H1 (cell line): ENCODE results near the gene TPRA1. TPM values are rescaled to one million over a fixed set of nuclear protein-coding genes. Genes with fewer than 3 reads are reported as not detected.

Experiments used
- CTCF ChIA-PET: fragments of 300-600 bp; sonication (Branson Sonifier 250); formaldehyde crosslinking; loops from one replicate; lab custom pipeline; 2021; ENCODE audit not compliant: partially characterized antibody; lab: Charles Lee
- POLR2A ChIA-PET: fragments of 300-600 bp; sonication (Branson Sonifier 250); formaldehyde crosslinking; loops from one replicate; lab custom pipeline; 2021; ENCODE audit warnings: inconsistent platforms; ENCODE audit not compliant: partially characterized antibody; lab: Charles Lee
- DNase-seq, 2 experiments: peaks; one replicate each; pipeline versions ENCODE4 v3.0.0 to v3.0.0-alpha.2; 2010 to 2022; ENCODE audit warnings: low spot score in 2 of 2, low read depth in 1 of 2, mixed read lengths in 1 of 2
- FAIRE-seq: peaks from 2 replicates; lab custom pipeline; 2011; peaks lifted over from hg19 to GRCh38; lab: Jason Lieb, UNC
- H2AFZ ChIP-seq: 2 replicates; pipeline ENCODE4 v1.8.1; 2012; ENCODE audit warnings: low read length, inconsistent platforms
- H2AK5ac ChIP-seq: 2 replicates; pipeline ENCODE4 v1.6.1; 2013; ENCODE audit warnings: low read depth, low read length
- H2BK120ac ChIP-seq: replicated peaks from 2 replicates; pipeline ENCODE3; 2013; ENCODE audit warnings: low read depth, low read length, inconsistent platforms
- H2BK12ac ChIP-seq: 2 replicates; pipeline ENCODE4 v1.6.1; 2013; ENCODE audit warnings: low read depth, low read length
- H2BK15ac ChIP-seq: 2 replicates; pipeline ENCODE4 v1.6.1; 2013; ENCODE audit warnings: low read length
- H2BK20ac ChIP-seq: 2 replicates; pipeline ENCODE4 v1.6.1; 2013; ENCODE audit warnings: low read length
- H2BK5ac ChIP-seq: 2 replicates; pipeline ENCODE4 v1.6.1; 2013; ENCODE audit warnings: low read depth, low read length
- H3K14ac ChIP-seq: 2 replicates; pipeline ENCODE4 v1.6.1; 2013; ENCODE audit warnings: inconsistent platforms; ENCODE audit not compliant: insufficient read length
- H3K18ac ChIP-seq: 2 replicates; pipeline ENCODE4 v1.6.1; 2013; ENCODE audit warnings: low read length; ENCODE audit errors: extremely low read depth
- H3K23ac ChIP-seq: 2 replicates; pipeline ENCODE4 v1.6.1; 2013; ENCODE audit warnings: inconsistent platforms; ENCODE audit not compliant: insufficient read length
- H3K23me2 ChIP-seq: 2 replicates; pipeline ENCODE4 v1.6.1; 2013; ENCODE audit warnings: low read depth, low read length
- H3K27ac ChIP-seq: 2 replicates; pipeline ENCODE4 v1.6.1; 2011; ENCODE audit warnings: low read depth, low read length, inconsistent platforms
- H3K27me3 ChIP-seq, 4 experiments: replicated peaks in 1 of 4; 1 replicate in 1 of 4; 2 replicates in 3 of 4; pipeline versions ENCODE4 v1.6.1 to v1.8.1; 2011 to 2013; ENCODE audit warnings: low read length in 3 of 4, mild to moderate bottlenecking in 3 of 4, inconsistent platforms in 2 of 4, mixed read lengths in 2 of 4, moderate library complexity in 1 of 4; ENCODE audit not compliant: control insufficient read depth in 3 of 4, insufficient read depth in 3 of 4; ENCODE audit errors: extremely low read depth in 1 of 4
- H3K36me3 ChIP-seq, 4 experiments: 2 replicates each; pipeline versions ENCODE4 v1.6.1 to v1.8.1; 2011 to 2013; ENCODE audit warnings: mild to moderate bottlenecking in 4 of 4, low read length in 3 of 4, moderate library complexity in 2 of 4, control low read depth in 1 of 4, inconsistent platforms in 1 of 4; ENCODE audit not compliant: insufficient read depth in 4 of 4, control insufficient read depth in 2 of 4
- H3K4ac ChIP-seq: replicated peaks from 2 replicates; pipeline ENCODE3; 2013; ENCODE audit warnings: low read length, low read depth, mixed read lengths, inconsistent platforms; ENCODE audit not compliant: insufficient read length
- H3K4me1 ChIP-seq, 4 experiments: replicated peaks in 1 of 4; 1 replicate in 1 of 4; 2 replicates in 3 of 4; pipeline versions ENCODE4 v1.6.1 to v1.8.1; 2011 to 2013; ENCODE audit warnings: low read length in 3 of 4, inconsistent platforms in 2 of 4, mixed read lengths in 1 of 4; ENCODE audit not compliant: insufficient read depth in 4 of 4, control insufficient read depth in 3 of 4
- H3K4me2 ChIP-seq, 2 experiments: 2 replicates each; pipeline versions ENCODE4 v1.6.1 to v1.8.1; 2011 to 2013; ENCODE audit warnings: low read depth in 2 of 2, low read length in 2 of 2, control low read depth in 1 of 2, inconsistent platforms in 1 of 2, mild to moderate bottlenecking in 1 of 2; ENCODE audit not compliant: insufficient read depth in 1 of 2
- H3K4me3 ChIP-seq, 4 experiments: fragments of 200-600, 300-600 bp in 1 of 4; sonication (generic), shearing (Covaris generic), sonication (Bioruptor Twin) in 1 of 4; 2 replicates each; pipeline versions ENCODE4 v1.5.1 to v1.8.1; 2011 to 2016; ENCODE audit warnings: low read length in 4 of 4, low read depth in 3 of 4, control low read depth in 2 of 4, inconsistent platforms in 2 of 4, mild to moderate bottlenecking in 2 of 4, mixed read lengths in 1 of 4, moderate library complexity in 1 of 4; ENCODE audit not compliant: insufficient read depth in 2 of 4; ENCODE audit errors: extremely low read depth in 1 of 4
- H3K56ac ChIP-seq: replicated peaks from 2 replicates; pipeline ENCODE3; 2013; ENCODE audit warnings: low read depth, mild to moderate bottlenecking, mixed read lengths, low read length, inconsistent platforms; ENCODE audit not compliant: insufficient read length
- H3K79me1 ChIP-seq: 2 replicates; pipeline ENCODE4 v1.6.1; 2013; ENCODE audit warnings: low read depth, low read length, control low read depth
- H3K79me2 ChIP-seq, 2 experiments: 2 replicates each; pipeline versions ENCODE4 v1.6.1 to v1.8.1; 2012 to 2013; ENCODE audit warnings: low read length in 2 of 2, mild to moderate bottlenecking in 2 of 2, inconsistent platforms in 1 of 2; ENCODE audit not compliant: insufficient read depth in 2 of 2, control insufficient read depth in 1 of 2
- H3K9ac ChIP-seq, 4 experiments: replicated peaks in 1 of 4; 1 replicate in 1 of 4; 2 replicates in 3 of 4; pipeline versions ENCODE4 v1.6.1 to v1.8.1; 2011 to 2013; ENCODE audit warnings: low read depth in 3 of 4, low read length in 3 of 4, control low read depth in 2 of 4, mild to moderate bottlenecking in 2 of 4, moderate library complexity in 2 of 4, inconsistent platforms in 1 of 4; ENCODE audit errors: extremely low read depth in 1 of 4
- H3K9me3 ChIP-seq, 2 experiments: 2 replicates each; pipeline versions ENCODE4 v1.6.1 to v1.8.1; 2012 to 2013; ENCODE audit warnings: mild to moderate bottlenecking in 2 of 2, moderate library complexity in 2 of 2, control low read depth in 1 of 2, inconsistent platforms in 1 of 2, low read depth in 1 of 2, low read length in 1 of 2, mixed read lengths in 1 of 2; ENCODE audit not compliant: insufficient read depth in 2 of 2
- H4K20me1 ChIP-seq, 2 experiments: replicated peaks in 1 of 2; 2 replicates each; pipeline versions ENCODE3 to v1.8.1; 2011 to 2013; ENCODE audit warnings: inconsistent platforms in 2 of 2, low read length in 2 of 2, mild to moderate bottlenecking in 1 of 2; ENCODE audit not compliant: insufficient read depth in 2 of 2, control insufficient read depth in 1 of 2
- H4K5ac ChIP-seq: 2 replicates; pipeline ENCODE4 v1.6.1; 2013; ENCODE audit warnings: low read length, low read depth, mixed read lengths, inconsistent platforms; ENCODE audit not compliant: insufficient read length
- H4K8ac ChIP-seq: 2 replicates; pipeline ENCODE4 v1.8.0; 2013; ENCODE audit warnings: mild to moderate bottlenecking, moderate library complexity, low read length, inconsistent platforms; ENCODE audit not compliant: insufficient read depth; ENCODE audit errors: extremely low read depth
- H4K91ac ChIP-seq: replicated peaks from 2 replicates; pipeline ENCODE3; 2013; ENCODE audit warnings: low read length, mixed read lengths, inconsistent platforms; ENCODE audit not compliant: insufficient read length
- CBX5 ChIP-seq: fragments of 300-800, 300-1000 bp; sonication (generic); IDR thresholded peaks from 2 replicates; pipeline ENCODE4 v1.7.1; 2016; ENCODE audit warnings: antibody characterized with exemption, low read length, low read depth
- TEAD4 ChIP-seq: IDR thresholded peaks from 2 replicates; pipeline ENCODE4 v1.6.1; 2012; ENCODE audit warnings: low read depth, low read length, inconsistent platforms, mixed read lengths
- WGBS, 2 experiments: shearing (Covaris generic) in 1 of 2; methylation state at CpG; one replicate each; pipeline versions ENCODE4 v1.1.6 to v1.1.7; 2013 to 2015; ENCODE audit warnings: low lambda C conversion rate in 2 of 2, mixed read lengths in 2 of 2, inconsistent platforms in 1 of 2, low coverage in 1 of 2, missing lambda C conversion rate in 1 of 2; ENCODE audit not compliant: insufficient replicate concordance in 2 of 2, insufficient coverage in 1 of 2, insufficient read length in 1 of 2; ENCODE audit errors: extremely low coverage in 1 of 2, missing lambda C conversion rate in 1 of 2; 5-methylcytosine and 5-hydroxymethylcytosine counted together
- polyA plus RNA-seq, 7 experiments: library from polyadenylated mRNA; depleted of rRNA in 3 of 7; stranded (reverse) in 5 of 7; unstranded in 2 of 7; fragments of >200 nt in 5 of 7; fragments of 200-250 nt in 2 of 7; gene quantifications; 1 replicate in 5 of 7; 2 replicates in 1 of 7; 4 replicates in 1 of 7; pipeline versions ENCODE4 v1.2.1 to v1.2.3, GENCODE V29; 2011 to 2013; ENCODE audit warnings: missing spikeins in 2 of 7, mixed read lengths in 2 of 7
- total RNA-seq: library from RNA; stranded (reverse); fragmentation: NEBNext Ultra II Directional; extraction: Animal tissue kit (Norgen Biotek cat#: 25700); gene quantifications from 2 replicates; pipeline ENCODE4 v1.2.1, GENCODE V29; 2021

Gene TPRA1
- total and polyA plus RNA-seq, 2 of the 8 experiments (the other 6 are each of a cell fraction or from before 2014, with no cell fraction given), result 18.8 to 38.5 TPM

GRCh38 chr3:127545711-127546457 is 44.6 kb downstream of the TPRA1 start:
- Histone ChIP-seq H3K4me1 (peaks cover 0 to 9% (median 6%) of the 10 kb centered on the region in 4 experiments; a peak in 6 of 7 replicates), H2BK120ac (no peak overlapping the region), H3K14ac (no peak overlapping the region), H2AK5ac (no peak overlapping the region; the same call in 1 of the 2 replicates), H3K27me3 (peaks cover 0 to 3% (median 0%) of the 10 kb centered on the region in 4 experiments; a peak in 2 of 7 replicates), H2BK5ac (no peak overlapping the region), H3K4me3 (no peak overlapping the region), H4K8ac (no peak overlapping the region), H3K18ac (no peak overlapping the region), H3K4me2 (no peak overlapping the region), H2AFZ (no peak overlapping the region), H3K4ac (peak overlapping the region; percentile 39), H4K5ac (no peak overlapping the region), H3K23ac (no peak overlapping the region), H3K9me3 (no peaks in the 10 kb centered on the region), H4K20me1 (no peaks in the 10 kb centered on the region), H3K79me2 (no peaks in the 10 kb centered on the region), H3K27ac (no peak overlapping the region), H2BK15ac (no peak overlapping the region), H3K79me1 (no peaks in the 10 kb centered on the region), H3K9ac (no peak overlapping the region), H3K56ac (no peak overlapping the region), H3K36me3 (no peaks in the 10 kb centered on the region), H3K23me2 (peaks cover 8% of the 10 kb centered on the region; the same call in 1 of the 2 replicates), H4K91ac (no peak overlapping the region), H2BK12ac (no peak overlapping the region), H2BK20ac (no peak overlapping the region; the same call in 1 of the 2 replicates)
- TF ChIP-seq TEAD4 (no peak), CBX5 (no peak)
- 84% methylated on average over 14 of the region's 14 CpGs; no CpG with 5 or more reads in 1 of the 2 experiments for WGBS, 2 experiments
- ChIA-PET POLR2A (interaction anchor here (0.9 kb wide), 1 partner anchor 66 kb away, joined by 3 read pairs; no protein-coding TSS in a partner anchor), CTCF (interaction anchor here (0.8 to 9.0 kb wide), 17 partner anchors 8 to 1019 kb away, joined by 3 to 69 read pairs (median 4); no protein-coding TSS in a partner anchor)
- DNase-seq (no peak), FAIRE-seq (no peak)
